Right renal cortex interstitium (tissue), 3 donors: ENCODE measurements around the gene PRKCA. TPM values are rescaled to one million over a fixed set of nuclear protein-coding genes. Genes with fewer than 3 reads are reported as not detected.
A peak's percentile ranks its signal among the peaks of the same experiment; 100 is the strongest.

ENCODE experiments used
- DNase-seq, 3 donors: peaks; one replicate each; pipeline ENCODE4 v3.0.0-alpha.2; 2013; ENCODE audit warnings: low read depth in 3 of 3, low spot score in 2 of 3
- polyA plus RNA-seq, 3 donors: library from polyadenylated mRNA; unstranded; fragments of 120-200 nt; gene quantifications; one replicate each; pipeline ENCODE4 v1.2.1, GENCODE V29; 2013; ENCODE audit not compliant: insufficient read length in 3 of 3

Gene PRKCA
- polyA plus RNA-seq, 3 donors: 22.8 to 24.1 (median 23.8) TPM

GRCh38 chr17:66555605-66556004 is 253.2 kb downstream of the PRKCA start:
- no peak for DNase-seq

DNA sequence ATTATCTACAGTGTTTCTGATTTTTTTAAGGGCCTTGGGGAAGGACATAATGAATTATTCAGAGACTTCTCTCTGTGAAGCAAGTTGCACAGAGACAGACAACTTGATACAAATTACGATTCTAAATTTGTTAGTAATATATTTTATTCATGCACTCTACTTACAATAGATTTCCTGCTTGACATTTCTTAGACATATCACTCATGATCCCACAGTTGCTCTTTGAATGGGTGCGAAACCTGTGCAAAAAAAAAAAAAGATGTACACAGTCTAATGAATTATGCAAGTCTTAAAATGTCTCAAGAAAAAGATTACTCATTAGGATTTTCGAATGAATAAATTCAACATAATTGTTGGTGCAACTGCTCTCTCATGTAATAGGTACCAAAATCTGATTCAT is 254.8 kb downstream of the PRKCA start:
- DNase-seq: no peak

DNA sequence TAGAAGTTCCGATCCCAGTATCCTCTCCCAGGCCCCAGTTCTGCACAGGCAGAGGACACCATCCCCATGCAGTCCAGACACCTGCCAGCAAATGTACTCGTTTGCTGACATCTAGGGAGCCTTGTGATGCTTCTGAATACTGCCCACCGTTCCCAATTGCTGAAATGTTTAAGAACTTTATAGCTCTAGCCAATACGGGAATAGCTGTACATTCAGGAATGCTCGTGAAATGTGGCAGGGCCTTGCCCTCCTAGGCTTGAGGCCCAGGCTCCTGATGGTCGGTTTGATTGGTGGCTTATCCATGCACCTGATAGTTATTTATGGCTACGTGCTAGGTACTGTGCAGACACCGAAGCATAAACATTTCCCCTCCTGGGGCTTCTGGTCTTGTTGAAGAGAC is 255.5 kb downstream of the PRKCA start:
- no peak for DNase-seq

DNA sequence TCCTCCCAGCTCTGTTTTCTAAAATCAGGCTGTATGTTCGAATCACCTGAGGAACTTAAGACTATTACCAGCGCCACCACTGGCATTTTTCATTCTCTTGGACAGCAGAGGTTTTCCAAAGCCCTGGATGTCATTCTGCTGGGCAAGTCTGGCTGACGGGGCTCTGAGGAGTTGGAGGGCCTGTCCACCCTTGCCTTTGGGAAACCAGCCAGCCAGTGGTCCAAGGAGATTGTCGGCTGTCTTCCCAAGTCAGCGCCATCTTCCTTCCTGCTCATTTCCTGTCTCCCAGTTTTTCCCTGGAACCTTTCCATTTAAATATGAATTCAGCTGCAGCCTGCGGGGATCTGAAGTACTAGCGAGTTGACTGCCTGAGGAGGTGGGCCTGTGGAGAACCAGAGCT is 258.3 kb downstream of the PRKCA start:
- no peak for DNase-seq

GRCh38 chr17:66562119-66562518 is 259.7 kb downstream of the PRKCA start:
- no peak for DNase-seq

DNA sequence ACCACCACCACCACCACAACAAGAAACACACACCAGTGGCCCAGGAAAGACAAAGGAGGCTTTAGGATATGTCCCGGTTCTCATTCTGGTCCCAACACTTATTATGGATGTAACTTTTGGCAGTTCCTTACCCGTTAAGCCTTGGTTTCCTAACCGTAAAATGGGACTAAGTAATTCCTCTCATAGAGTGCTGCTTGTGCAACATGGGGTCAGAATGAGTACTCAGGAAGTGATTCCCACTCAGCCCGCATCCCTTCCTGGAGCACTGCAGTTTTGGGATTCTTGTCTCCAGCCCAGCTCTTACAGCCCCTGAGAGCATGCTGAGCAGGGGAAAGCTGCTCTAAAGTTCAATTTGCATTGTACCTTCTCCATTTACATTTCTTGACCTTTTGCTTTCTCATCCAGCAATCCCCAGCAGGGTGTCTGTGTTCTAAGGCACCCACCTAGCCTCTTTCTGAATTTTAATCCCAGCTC is 262.6 kb downstream of the PRKCA start:
- no peak for DNase-seq

DNA sequence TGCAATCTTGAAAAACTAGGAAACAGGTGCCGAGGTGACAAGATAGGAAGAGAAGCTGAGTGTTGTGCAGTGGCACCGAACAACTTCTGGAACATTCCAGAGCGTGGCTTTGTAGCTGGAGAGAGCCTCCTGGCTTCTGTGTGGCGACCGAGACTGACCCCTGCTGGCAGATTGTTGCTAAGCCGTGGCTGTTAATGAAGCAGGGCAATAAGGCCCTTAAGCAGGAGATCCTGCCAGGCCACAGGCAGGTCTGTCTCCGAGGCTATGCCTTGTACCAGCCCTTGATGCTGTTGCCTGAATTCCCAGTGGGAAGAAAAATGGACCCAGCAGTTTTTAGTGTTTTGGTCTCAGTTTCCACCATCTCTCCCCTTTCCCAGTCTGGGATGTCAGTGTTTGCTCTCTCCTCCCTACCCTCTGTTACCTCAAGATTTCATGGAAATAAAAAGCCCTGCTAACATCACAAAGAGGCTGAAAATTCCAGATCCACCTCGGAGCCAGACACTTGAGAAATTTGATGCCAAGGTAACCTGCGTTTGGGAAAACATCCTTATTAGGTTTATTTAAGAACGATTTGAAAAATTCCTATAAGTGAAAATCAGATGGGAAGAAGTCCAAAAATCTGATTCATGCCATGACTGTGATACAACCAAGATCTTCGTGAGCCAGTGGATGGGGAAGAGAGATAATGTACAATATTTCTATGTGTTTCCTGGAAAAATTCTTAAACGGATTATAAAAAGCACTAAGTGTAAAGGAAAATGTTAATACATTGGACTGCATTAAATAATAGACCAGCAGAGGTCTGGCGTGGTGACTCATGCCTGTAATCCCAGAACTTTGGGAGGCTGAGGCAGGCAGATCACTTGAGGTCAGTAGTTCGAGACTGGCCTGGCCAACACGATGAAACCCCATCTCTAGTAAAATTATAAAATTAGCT is 265.1 kb downstream of the PRKCA start:
- DNase-seq: peak in 1 of 3 donors; percentile 52

GRCh38 chr17:66569572-66569971 is 267.2 kb downstream of the PRKCA start:
- DNase-seq: no peak

DNA sequence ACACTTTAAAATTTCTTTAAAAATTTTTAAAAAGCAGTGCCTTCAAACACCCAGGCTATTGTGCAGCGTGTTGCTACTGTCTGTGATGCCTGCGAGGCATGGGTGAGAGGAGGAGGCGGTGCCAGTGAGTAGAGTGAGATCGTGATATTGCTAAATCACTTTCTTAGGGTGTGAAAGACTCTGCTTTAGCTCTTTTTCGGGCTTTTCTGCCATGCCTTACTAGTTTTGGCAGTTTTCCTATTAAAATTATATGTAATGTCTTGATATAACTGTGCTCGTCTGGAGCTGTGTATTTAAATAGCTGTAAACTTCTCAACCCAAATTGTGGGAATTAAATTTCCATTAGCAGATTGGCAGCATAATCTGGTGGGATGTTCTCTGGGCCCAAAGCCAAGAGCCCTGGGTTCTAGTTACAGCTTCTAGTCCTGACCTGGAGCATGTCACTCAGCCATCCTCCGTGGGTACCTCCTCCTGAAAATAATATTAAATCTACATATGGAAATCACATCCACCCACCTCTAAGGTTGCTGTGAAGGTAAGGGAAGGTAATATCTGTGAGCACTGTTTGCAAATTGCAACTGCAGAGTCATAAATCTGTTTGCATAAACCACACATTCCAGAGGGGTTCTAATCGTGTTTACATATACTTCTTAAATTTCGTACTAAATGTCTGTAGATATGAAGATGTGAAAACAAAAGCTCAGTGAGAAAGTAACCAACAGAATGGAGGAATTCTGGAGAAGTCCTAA is 268.2 kb downstream of the PRKCA start:
- no peak for DNase-seq

DNA sequence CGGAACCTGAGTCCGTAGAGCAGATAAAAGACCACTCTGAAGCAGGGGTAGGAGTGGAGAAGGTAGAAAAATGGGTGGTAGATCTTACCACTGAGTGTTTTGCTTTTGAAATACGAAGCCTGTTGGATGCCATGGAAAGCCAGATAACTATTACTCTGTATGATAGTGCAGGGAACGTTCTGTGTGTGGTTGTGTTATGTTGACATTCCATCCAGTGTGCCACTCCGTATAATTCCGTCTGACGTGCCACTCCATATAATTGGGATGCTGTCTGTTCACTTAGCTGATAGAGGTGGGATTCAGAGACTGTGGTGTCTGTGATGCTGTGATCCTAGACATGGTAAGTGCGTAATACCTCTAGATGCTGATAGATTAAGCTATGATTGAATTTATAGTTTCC is 269.3 kb downstream of the PRKCA start:
- DNase-seq: no peak

GRCh38 chr17:66573078-66573477 is 270.7 kb downstream of the PRKCA start:
- no peak for DNase-seq

DNA sequence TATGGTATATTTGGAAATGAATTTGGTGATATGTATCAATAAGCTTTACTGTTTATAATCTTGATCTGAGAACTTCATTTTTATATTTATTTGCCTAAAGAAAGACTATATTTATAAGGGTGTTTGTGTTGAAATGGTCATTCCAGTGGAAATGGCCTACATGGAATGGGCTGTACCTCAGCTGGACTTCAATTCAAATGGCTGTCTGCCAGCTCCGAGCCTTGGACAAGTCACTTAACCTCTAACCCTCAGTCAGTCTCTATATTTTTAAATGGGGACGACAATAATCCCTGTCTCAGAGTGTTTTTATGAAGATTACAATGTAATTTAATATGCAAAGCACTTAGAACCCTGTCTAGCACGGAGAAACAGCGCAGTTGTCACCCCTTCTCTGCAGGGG is 271.7 kb downstream of the PRKCA start:
- DNase-seq: no peak

DNA sequence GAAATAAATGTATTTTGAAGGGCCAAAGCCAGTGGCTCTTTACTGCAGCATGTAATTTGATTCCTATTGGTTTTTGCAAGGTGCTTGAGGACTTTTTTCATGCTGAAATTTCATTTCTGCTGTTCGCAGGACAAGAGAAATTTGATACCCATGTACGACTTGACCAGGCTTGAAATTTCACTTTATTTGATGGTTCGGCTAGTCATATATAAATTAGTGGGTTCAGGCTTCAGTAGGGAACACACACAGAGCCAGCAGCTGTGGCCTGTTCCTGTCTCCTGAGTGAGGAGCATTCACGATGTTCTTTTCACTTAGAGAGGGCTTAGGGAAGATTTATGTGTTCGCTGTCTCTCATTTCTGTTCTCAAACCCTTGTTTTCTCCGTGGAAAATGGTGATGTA is 274.1 kb downstream of the PRKCA start:
- no peak for DNase-seq

- no peak for DNase-seq
Observed at GRCh38 chr17:66577041-66577440, 274.6 kb downstream of the PRKCA start.

- DNase-seq: no peak
Observed at GRCh38 chr17:66578781-66579489, 276.5 kb downstream of the PRKCA start.

- no peak for DNase-seq
Observed at GRCh38 chr17:66579556-66579955, 277.1 kb downstream of the PRKCA start.

DNA sequence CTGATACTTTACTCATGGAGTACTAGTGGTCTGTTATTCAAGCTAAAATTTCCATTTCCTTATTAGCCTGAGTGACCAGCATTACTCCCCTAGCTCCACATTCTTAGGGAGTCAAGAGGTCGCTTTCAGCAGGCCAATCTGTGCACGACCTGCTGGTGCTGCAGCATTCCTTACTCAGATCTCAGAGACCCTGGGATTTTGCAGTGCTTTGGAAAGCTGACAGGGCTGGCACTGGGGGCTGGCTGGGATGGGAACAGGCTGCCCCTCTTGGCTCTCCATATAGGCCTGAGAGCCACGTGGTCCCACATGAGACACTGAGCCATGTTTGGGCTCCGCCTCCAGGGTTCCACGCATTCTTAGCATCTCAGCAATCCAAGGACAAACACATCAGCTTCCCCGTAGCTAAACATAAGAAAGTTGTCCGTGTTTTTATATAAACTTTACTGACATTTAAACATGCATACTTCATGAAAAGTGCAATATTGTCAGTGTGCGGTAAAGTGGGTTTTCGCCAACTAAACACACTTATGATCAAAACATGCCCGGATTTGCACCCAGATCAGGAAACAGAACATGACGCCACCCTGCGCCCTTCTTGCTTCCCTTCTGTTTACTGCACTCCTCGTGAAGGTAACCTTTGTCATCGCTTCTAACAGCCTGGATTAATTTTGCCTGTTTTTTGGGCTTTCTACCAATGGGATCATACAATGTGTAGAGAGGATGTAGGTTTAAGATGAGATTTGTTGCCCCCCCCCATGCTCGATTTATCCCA is 278.0 kb downstream of the PRKCA start:
- DNase-seq: peak; percentile 29 to 45 (median 43)

DNA sequence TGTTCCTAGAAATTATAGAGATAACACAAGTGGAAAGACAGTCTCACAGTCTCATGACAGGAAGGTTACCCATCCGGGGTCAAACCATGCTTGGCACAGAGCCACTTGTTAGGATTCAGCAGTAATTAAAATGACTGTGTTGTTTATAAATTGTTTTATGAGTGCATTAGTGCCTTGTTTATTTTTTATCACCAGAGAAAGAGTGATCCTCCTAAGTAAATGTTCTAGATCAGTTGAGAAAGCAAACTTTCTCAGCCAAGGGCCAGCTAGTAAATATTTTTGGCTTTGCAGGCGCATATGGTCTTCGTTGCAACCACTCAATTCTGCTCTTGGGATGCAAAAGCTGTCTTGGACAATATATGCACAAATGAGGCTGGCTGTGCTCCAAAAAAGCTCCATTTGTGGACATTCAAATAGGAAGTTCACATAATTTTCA is 278.6 kb downstream of the PRKCA start:
- peak; percentile 72 to 74 (median 73) for DNase-seq

DNA sequence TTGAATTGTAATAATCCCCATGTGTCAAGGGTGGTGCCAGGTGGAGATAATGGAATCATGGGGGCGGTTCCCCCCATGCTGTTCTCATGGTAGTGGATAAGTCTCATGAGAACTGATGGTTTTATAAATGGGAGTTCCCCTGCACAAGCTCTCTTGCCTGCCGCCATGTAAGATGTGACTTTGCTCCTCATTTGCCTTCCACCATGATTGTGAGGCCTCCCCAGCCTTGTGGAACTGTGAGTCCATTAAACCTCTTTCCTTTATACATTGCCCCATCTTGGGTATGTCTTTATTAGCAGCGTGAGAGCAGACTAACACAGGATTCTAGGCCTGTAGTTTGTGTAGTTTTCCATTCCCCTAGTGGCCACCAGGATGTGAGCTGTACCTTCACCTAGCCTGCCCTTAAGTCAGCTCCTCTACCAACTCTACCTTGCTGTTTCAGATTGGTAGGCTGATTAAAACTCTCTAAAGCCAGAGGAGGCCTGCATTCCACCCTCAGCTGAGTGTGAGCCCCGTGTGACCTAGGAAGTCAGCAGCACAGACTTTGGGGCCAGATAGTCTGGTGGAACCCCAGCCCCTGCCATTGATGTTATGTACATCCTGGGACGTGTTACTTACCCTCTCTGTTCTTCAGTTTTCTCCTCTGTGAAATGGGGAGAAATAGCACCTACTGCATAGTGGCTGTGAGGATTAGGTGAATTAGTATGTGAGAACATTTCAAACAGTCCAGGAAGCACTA is 280.1 kb downstream of the PRKCA start:
- DNase-seq: no peak
